ENCODE data around the gene LRRC26.
"Not testable (repeated sequence)": the region's sequence is repeated elsewhere in the genome, so short reads cannot be mapped to it uniquely, and the experiment has no call there.

LRRC26 gene

GRCh38 chr9:137149942-137150616 is 19.8 kb downstream of the LRRC26 start:
- DNase-seq: no peak

- no peak for DNase-seq
Measured at GRCh38 chr9:137149363-137149762, 20.5 kb downstream of the LRRC26 start.

GRCh38 chr9:137148661-137149060 is 21.2 kb downstream of the LRRC26 start:
- DNase-seq: no peak

- DNase-seq: no peak
Measured at GRCh38 chr9:137148242-137148641, 21.6 kb downstream of the LRRC26 start.

GRCh38 chr9:137147793-137148160 is 22.1 kb downstream of the LRRC26 start:
- no peak for DNase-seq

GRCh38 chr9:137147091-137147792 is 22.6 kb downstream of the LRRC26 start:
- no peak for DNase-seq

GRCh38 chr9:137146527-137146918 is 23.3 kb downstream of the LRRC26 start:
- DNase-seq: no peak

- DNase-seq: no peak
Measured at GRCh38 chr9:137145731-137146526, 23.9 kb downstream of the LRRC26 start.

GRCh38 chr9:137143459-137143858 is 26.4 kb downstream of the LRRC26 start:
- no peak for DNase-seq

- no peak for DNase-seq
Measured at GRCh38 chr9:137141976-137142936, 27.6 kb downstream of the LRRC26 start.

GRCh38 chr9:137141050-137141810 is 28.6 kb downstream of the LRRC26 start:
- no peak for DNase-seq

GRCh38 chr9:137140151-137141012 is 29.5 kb downstream of the LRRC26 start:
- DNase-seq: no peak

GRCh38 chr9:137139468-137140150 is 30.2 kb downstream of the LRRC26 start:
- no peak for DNase-seq

GRCh38 chr9:137138722-137139467 is 31.0 kb downstream of the LRRC26 start, which contains the start of gene GRIN1:
Gene GRIN1 (plus strand): TSS chr9:137139154. CDS start chr9:137139487, 333 bp downstream.
- peak; percentile 73 for DNase-seq

GRCh38 chr9:137138058-137138721 is 31.7 kb downstream of the LRRC26 start:
- no peak for DNase-seq

- DNase-seq: no peak
Measured at GRCh38 chr9:137136881-137137607, 32.8 kb downstream of the LRRC26 start.

GRCh38 chr9:137136261-137136880 is 33.5 kb downstream of the LRRC26 start:
- no peak for DNase-seq

- not testable (repeated sequence) for DNase-seq
Measured at GRCh38 chr9:137135154-137135553, 34.7 kb downstream of the LRRC26 start.

Data from activated effector memory CD4-positive, alpha-beta T cell treated with anti-CD3 and anti-CD28 coated beads, Interleukin-2, amount 50 U/mL, for 16 hours (primary cell).